Islet precursor cell (in vitro differentiated cells): ENCODE results near the gene PNPLA3.

Experiments used
- DNase-seq: peaks from one replicate; pipeline ENCODE4 v3.0.0-alpha.2; 2018

PNPLA3 gene

DNA sequence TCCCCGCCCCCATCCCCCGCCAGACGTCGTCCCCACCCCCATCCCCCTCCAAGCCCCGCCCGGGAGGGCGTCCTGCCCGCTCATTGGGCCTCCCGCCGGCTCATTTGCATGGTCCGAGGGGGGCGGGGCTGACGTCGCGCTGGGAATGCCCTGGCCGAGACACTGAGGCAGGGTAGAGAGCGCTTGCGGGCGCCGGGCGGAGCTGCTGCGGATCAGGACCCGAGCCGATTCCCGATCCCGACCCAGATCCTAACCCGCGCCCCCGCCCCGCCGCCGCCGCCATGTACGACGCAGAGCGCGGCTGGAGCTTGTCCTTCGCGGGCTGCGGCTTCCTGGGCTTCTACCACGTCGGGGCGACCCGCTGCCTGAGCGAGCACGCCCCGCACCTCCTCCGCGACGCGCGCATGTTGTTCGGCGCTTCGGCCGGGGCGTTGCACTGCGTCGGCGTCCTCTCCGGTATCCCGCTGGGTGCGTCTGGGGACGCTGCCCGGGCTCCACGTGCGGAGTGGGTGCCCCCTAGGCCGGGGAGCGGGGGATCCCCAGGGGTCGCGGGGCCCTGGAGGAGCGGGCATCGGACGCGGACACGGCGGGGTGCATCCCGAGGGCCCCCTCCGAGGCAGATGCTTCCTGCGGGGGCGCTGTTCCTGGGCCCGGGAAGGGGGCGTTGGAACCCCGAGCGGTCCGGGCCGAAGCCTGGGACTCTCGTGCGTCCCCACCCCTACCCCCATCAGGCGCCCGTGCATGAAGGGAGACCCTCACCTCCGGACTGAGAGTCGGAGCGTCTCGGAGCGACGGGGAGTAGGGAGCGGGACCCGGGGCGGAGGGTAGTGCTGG lies at the start of gene PNPLA3:
PNPLA3 (plus strand) TSS at position 175 of the 834 bp plus-strand sequence; CDS start at position 282, 107 bp downstream.
- peak; percentile 98 for DNase-seq

GRCh38 chr22:43876866-43877509 lies 46.6 kb upstream of the PNPLA3 start:
- DNase-seq: peak; percentile 40

- DNase-seq: peak; percentile 22
Observed at GRCh38 chr22:43878079-43878795, 45.4 kb upstream of the PNPLA3 start.

DNA sequence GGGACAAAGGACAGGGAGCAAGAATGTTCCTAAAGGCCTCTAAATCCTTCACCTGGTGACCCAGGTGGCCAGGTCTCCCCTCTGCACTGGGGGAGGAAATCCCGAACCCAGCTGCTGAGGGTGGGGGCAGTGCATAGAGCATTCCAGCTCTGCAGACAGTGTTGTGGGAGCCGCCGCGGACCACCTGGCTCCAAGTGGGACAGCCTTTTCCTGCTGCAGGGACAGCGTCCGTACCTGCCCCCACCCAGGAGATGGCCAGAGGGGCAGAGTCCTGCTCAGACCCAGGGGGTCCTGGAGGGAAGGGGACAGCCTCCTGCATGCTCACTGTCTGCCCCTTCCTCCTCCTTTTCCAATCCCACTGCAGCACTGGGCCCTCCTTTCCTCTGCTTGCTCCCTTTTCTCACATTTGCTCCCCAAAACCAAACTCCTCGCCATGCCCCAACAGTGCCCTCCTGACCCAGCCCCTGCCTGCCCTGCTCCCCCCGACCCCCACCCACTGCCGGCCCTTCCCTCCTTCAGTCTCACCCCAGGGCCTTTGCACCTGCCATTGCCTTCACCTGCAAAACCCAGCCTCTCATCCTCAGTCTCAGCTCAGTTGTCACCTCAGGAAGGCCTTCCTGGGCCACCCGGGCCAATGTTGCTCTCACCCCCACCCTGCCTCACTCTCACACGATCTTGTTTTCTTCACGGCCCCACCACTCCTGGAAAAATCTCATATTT lies 44.6 kb upstream of the PNPLA3 start:
- DNase-seq: peak; percentile 29

- peak; percentile 37 for DNase-seq
Observed at GRCh38 chr22:43879901-43880540, 43.6 kb upstream of the PNPLA3 start.

GRCh38 chr22:43880541-43880991 lies 43.0 kb upstream of the PNPLA3 start:
- peak; percentile 45 for DNase-seq

- peak; percentile 52 for DNase-seq
Observed at GRCh38 chr22:43881091-43882061, 42.2 kb upstream of the PNPLA3 start.

DNA sequence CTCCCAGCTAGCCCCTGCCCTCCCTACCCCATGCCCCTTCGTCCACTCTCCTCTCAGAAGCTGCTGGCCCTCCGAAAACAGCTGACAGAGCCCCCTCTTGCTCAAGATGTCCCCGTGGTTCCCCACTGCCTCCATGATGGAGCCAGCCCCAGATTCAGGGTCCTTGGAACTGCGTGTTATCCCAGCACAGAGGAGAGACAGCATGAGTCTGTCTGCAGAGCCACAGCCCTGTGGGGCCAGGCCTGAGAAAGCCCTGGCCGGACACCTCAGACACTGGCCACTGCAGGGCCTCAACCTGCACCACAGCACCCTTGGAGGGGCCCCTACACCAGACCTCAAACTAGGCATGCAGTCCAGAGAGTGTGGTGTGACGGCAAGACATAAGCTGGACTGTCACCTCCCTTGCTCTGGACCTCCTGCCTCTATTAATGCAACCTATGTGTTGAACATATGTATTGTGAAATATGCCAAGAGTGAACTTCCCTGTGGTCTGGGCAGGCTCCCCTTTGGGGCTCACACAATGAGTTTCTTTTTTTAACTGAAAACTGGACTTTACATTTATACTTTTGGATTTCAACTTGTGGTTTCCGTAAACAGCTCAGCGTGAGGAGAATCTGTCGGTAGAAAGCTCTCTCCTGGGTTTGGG lies 41.4 kb upstream of the PNPLA3 start:
- DNase-seq: peak; percentile 49

DNA sequence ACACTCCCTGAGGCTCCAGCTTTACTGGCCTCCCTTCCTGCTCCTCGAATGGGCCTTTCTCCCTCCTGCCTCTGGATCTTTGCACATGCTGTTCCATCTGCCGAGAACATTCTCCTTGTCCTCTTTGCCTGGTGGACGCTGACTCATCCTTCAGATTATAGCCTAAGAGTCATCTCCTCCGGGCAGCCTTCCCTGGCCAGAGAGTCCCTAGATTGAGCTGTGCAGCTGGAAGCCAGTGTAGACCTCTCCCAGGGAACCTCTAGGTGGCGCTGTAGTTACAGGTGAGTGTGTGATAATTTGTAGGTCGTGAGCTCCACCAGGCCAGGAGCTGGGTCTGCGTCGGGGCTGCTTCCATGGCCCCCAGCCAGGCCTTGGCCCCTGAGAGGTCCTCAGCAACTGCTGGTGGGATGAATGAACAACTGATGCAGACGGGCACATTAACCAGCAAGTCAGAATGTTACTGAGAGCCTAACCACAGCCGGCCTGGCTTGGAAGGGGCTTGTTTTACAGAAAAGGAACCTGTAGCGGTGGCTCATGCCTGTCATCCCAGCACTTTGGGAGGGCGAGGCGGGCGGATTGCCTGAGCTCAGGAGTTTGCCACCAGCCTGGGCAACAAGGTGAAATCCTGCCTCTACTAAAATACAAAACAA lies 40.5 kb upstream of the PNPLA3 start:
- DNase-seq: peak; percentile 96

- DNase-seq: no peak
Observed at GRCh38 chr22:43883719-43884415, 39.7 kb upstream of the PNPLA3 start.

GRCh38 chr22:43884600-43885318 lies 38.8 kb upstream of the PNPLA3 start:
- DNase-seq: no peak

GRCh38 chr22:43885319-43885671 lies 38.3 kb upstream of the PNPLA3 start:
- DNase-seq: no peak

DNA sequence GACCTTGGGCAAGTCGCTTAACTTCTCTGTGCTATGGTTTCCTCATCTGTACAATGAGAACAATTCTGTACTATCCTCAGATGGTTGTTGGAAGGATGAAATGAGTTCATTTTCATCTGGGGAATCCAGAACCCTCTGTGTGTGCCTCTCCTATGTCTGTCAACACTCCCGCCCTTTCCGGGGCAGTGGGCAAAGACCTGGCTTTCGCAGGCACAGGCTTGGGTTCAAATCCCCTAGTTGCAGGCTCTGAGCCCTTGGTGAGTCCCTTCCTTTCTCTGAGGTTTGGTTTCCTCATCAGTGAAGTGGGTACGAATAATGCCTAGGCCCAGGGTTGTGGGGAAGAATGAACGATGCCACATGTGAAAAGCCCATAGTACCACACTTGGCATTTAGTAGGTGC lies 37.8 kb upstream of the PNPLA3 start:
- DNase-seq: no peak

GRCh38 chr22:43886231-43886630 lies 37.4 kb upstream of the PNPLA3 start:
- no peak for DNase-seq

GRCh38 chr22:43887391-43887790 lies 36.2 kb upstream of the PNPLA3 start:
- no peak for DNase-seq

DNA sequence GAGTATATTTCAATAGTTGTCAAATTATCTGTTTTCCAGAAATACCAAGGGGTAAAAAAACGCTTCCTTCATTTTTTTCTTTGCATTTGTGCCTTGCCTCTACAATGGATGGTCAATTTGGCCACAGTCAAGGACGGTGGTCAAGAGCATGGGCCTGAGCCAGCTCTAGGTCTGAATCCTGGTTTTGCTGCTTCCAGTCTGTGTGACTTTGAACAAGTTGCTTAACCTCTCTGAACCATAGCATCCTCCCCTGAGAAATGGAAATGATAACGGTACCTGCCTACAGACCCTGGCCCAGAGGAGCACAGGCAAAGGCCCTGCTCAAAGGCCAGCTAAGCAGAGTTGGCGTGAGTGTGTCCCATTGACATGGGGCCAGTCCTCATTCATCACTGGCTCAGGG lies 34.9 kb upstream of the PNPLA3 start:
- DNase-seq: no peak

- no peak for DNase-seq
Observed at GRCh38 chr22:43889201-43889859, 34.3 kb upstream of the PNPLA3 start.

GRCh38 chr22:43889860-43890253 lies 33.7 kb upstream of the PNPLA3 start:
- no peak for DNase-seq
